LNCAP (cell line): Measurements from ENCODE around the gene ABCE1.

Experiments
- CTCF ChIP-seq: fragments of 450-650 bp; IDR thresholded peaks from 2 replicates; pipeline ENCODE4 v1.5.1; 2017; ENCODE audit warnings: mild to moderate bottlenecking

ABCE1 gene

DNA sequence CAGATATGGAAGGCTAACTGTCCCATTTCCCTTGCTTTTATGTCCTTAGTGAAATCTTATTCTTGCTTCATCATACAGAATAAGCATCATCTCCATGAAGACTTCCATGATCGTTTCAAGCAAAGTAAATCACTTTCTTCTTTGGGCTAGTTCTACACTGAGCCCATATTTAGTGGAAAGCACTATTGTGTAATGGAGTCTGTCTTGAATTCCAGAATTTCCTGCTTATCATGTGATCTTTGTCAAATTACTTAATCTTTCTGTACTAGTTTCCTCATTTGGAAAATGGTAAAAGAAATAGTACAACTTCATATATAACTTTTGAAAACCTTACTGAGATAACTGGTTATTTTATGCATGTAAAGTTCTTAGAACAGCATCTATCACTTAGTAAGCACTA, 7.7 kb upstream of the ABCE1 start:
- no peak for TF ChIP-seq CTCF

DNA sequence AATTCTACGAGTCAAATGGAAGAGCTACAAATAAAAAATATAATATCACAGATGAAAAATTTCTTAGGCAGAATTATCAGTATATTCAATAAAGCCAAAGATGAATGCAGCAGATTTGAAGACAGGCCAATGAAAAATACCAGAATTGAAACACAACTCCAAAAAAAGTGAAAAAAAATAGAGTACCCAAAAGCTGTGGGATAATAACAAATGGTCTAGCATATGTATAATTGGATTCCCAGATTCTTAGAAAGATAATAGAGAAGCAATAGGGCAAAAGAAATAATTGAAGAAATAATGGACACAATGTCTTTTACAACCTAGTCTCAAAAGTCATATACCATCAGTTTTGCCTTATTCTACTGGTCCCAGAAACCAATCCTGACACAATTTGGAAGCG, 4.5 kb upstream of the ABCE1 start:
- TF ChIP-seq CTCF, result no peak

- no peak for TF ChIP-seq CTCF
Observed at GRCh38 chr4:145097331-145097820, 735 bp upstream of the ABCE1 start.

DNA sequence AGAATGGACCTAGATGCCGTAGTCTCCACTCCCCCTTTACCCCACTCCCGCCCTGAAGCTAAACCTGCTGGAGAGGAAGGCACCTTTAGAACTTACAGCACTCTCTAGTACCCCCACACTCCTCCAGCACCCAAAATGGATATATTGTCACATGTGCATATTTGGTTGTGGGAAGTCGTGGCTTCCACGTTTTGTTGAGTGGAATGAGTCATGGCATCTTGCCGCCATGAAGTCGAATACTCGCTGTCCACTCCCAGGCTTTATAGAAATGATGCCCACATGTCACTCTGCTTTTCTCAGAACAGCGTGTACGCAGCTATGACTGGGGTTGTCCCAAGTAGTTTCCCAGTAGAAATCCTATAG, 545 bp downstream of the ABCE1 start:
- no peak for TF ChIP-seq CTCF

- no peak for TF ChIP-seq CTCF
Observed at GRCh38 chr4:145099653-145100052, 1.5 kb downstream of the ABCE1 start.

- no peak for TF ChIP-seq CTCF
Observed at GRCh38 chr4:145101091-145101490, 3.0 kb downstream of the ABCE1 start.

GRCh38 chr4:145102619-145103018, 4.5 kb downstream of the ABCE1 start:
- no peak for TF ChIP-seq CTCF

DNA sequence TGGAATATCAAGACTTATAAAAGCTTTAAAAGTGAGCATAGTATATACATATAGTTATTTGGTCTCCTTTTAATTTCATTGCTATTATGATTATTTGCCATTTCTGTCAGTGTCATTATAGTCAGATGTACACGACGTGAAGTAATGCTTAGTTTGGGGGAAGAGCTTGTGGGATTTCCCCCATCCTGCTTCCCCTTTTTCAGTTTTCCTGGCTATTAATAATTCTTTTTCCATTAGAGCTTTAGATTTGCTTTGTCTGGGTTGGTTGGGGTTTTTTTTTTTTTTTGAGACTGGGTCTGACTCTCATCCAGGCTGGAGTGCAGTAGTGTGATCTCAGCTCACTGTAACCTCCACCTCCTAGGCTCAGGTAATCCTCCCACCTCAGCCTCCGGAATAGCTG, 5.4 kb downstream of the ABCE1 start:
- TF ChIP-seq CTCF, result no peak
